SIG-M5 treated with dmso at 0.1 percent for 504 hours (cell line): ENCODE results near the gene CCDC85A.

Experiments
- DNase-seq: peaks from one replicate; lab custom pipeline; 2025; ENCODE audit not compliant: unreplicated experiment; lab: John Stamatoyannopoulos, UW

The CCDC85A gene

GRCh38 chr2:56292951-56293350 is 109.2 kb downstream of the CCDC85A start:
- no peak for DNase-seq

GRCh38 chr2:56295666-56296065 is 111.9 kb downstream of the CCDC85A start:
- DNase-seq = no peak

- DNase-seq = no peak
These were observed 113.9 kb downstream of the CCDC85A start for GRCh38 chr2:56297671-56298070.

- no peak for DNase-seq
These were observed 115.4 kb downstream of the CCDC85A start for GRCh38 chr2:56299171-56299691.

GRCh38 chr2:56309626-56310170 is 125.9 kb downstream of the CCDC85A start:
- DNase-seq = no peak

GRCh38 chr2:56313500-56313921 is 129.7 kb downstream of the CCDC85A start:
- DNase-seq = no peak

- DNase-seq = no peak
These were observed 130.6 kb downstream of the CCDC85A start for GRCh38 chr2:56314371-56314770.

- DNase-seq = no peak
These were observed 131.0 kb downstream of the CCDC85A start for GRCh38 chr2:56314796-56315195.

- DNase-seq = no peak
These were observed 131.6 kb downstream of the CCDC85A start for GRCh38 chr2:56315376-56315775.

- DNase-seq = no peak
These were observed 132.2 kb downstream of the CCDC85A start for GRCh38 chr2:56316011-56316410.

GRCh38 chr2:56318147-56318546 is 134.4 kb downstream of the CCDC85A start:
- DNase-seq = no peak

- no peak for DNase-seq
These were observed 142.0 kb downstream of the CCDC85A start for GRCh38 chr2:56325661-56326345.

GRCh38 chr2:56326346-56326741 is 142.6 kb downstream of the CCDC85A start:
- no peak for DNase-seq

GRCh38 chr2:56331810-56332209 is 148.0 kb downstream of the CCDC85A start:
- no peak for DNase-seq

GRCh38 chr2:56333812-56334485 is 150.2 kb downstream of the CCDC85A start:
- no peak for DNase-seq

GRCh38 chr2:56334622-56335021 is 150.8 kb downstream of the CCDC85A start:
- DNase-seq = no peak

GRCh38 chr2:56335101-56335500 is 151.3 kb downstream of the CCDC85A start:
- no peak for DNase-seq

GRCh38 chr2:56337342-56337741 is 153.6 kb downstream of the CCDC85A start:
- DNase-seq = no peak

GRCh38 chr2:56338232-56338631 is 154.4 kb downstream of the CCDC85A start:
- no peak for DNase-seq

GRCh38 chr2:56344771-56345170 is 161.0 kb downstream of the CCDC85A start:
- DNase-seq = no peak

- no peak for DNase-seq
These were observed 164.1 kb downstream of the CCDC85A start for GRCh38 chr2:56347881-56348280.
